Thoracic aorta (tissue), 2 donors: ENCODE measurements around the gene ZNF474. TPM values are rescaled to one million over a fixed set of nuclear protein-coding genes. Genes with fewer than 3 reads are reported as not detected.
A peak's percentile ranks its signal among the peaks of the same experiment; 100 is the strongest.

Experiments
- ATAC-seq: fragments of 150-250 bp; one replicate; pipeline ENCODE4 v1.8.0; 2017; ENCODE audit warnings: low read depth; ENCODE audit not compliant: insufficient number of reproducible peaks, low FRiP score
- DNase-seq: peaks from one replicate; pipeline ENCODE4 v3.0.0-alpha.2; 2020; ENCODE audit warnings: low spot score
- H3K27ac ChIP-seq, 2 donors: fragments of 200-600 bp; sonication (generic); 1 replicate in 1 of 2; 2 replicates in 1 of 2; pipeline ENCODE4 v1.5.1; 2016; ENCODE audit warnings: mild to moderate bottlenecking in 2 of 2, moderate library complexity in 2 of 2
- H3K27me3 ChIP-seq: fragments of 200-600 bp; sonication (generic); replicated peaks from 2 replicates; pipeline ENCODE4 v1.6.0; 2016; ENCODE audit warnings: mild to moderate bottlenecking; ENCODE audit not compliant: insufficient read depth
- H3K36me3 ChIP-seq: fragments of 200-600 bp; sonication (generic); one replicate; pipeline ENCODE4 v1.5.1; 2016
- H3K4me1 ChIP-seq, 2 donors: fragments of 200-600 bp; sonication (generic); 1 replicate in 1 of 2; 2 replicates in 1 of 2; pipeline versions ENCODE4 v1.5.1 to v1.6.0; 2016; ENCODE audit warnings: low read depth in 2 of 2, mild to moderate bottlenecking in 1 of 2; ENCODE audit not compliant: control insufficient read depth in 1 of 2
- H3K4me3 ChIP-seq: fragments of 200-600 bp; sonication (generic); 2 replicates; pipeline ENCODE4 v1.5.1; 2016; ENCODE audit warnings: mild to moderate bottlenecking
- H3K9me3 ChIP-seq: fragments of 200-600 bp; sonication (generic); 2 replicates; pipeline ENCODE4 v1.5.1; 2016
- CTCF ChIP-seq: fragments of 200-600 bp; sonication (generic); IDR thresholded peaks from one replicate; pipeline ENCODE4 v1.5.1; 2019; ENCODE audit warnings: antibody characterized with exemption
- total RNA-seq, 2 donors: library from RNA; depleted of rRNA; stranded (reverse); fragments of >200 nt; gene quantifications; one replicate each; pipeline versions ENCODE4 v1.1.0 to v1.2.3, GENCODE V29; 2016

The ZNF474 gene
- total RNA-seq, 2 donors from 2014 or later: 0.27 to 0.92 TPM

- Histone ChIP-seq H3K9me3 (no peaks in the 10 kb centered on the region), H3K4me1 (no peaks in the 10 kb centered on the region), H3K27ac (no peak overlapping the region), H3K36me3 (no peaks in the 10 kb centered on the region), H3K4me3 (no peak overlapping the region), H3K27me3 (no peaks in the 10 kb centered on the region)
- TF ChIP-seq CTCF: peak; percentile 63
- ATAC-seq: no peak
- DNase-seq: no peak
These were observed 66.6 kb downstream of the ZNF474 start for GRCh38 chr5:122195802-122196394.

- H3K4me3 ChIP-seq: no peak overlapping the region
- TF ChIP-seq CTCF: no peak
- no peak for ATAC-seq
These were observed 69.8 kb downstream of the ZNF474 start for GRCh38 chr5:122199146-122199545.

GRCh38 chr5:122200450-122200849 is 71.1 kb downstream of the ZNF474 start:
- Histone ChIP-seq H3K4me3 (no peak overlapping the region), H3K27me3 (no peaks in the 10 kb centered on the region), H3K36me3 (no peaks in the 10 kb centered on the region), H3K27ac (no peak overlapping the region), H3K4me1 (no peaks in the 10 kb centered on the region), H3K9me3 (no peaks in the 10 kb centered on the region)
- TF ChIP-seq CTCF: no peak
- ATAC-seq (no peak), DNase-seq (no peak)

More at GRCh38 chr5:122199146-122199545, 69.8 kb downstream of the ZNF474 start:
- no peak for DNase-seq
- no peaks in the 10 kb centered on the region for H3K27me3 ChIP-seq
- H3K27ac ChIP-seq: no peak overlapping the region
- H3K36me3 ChIP-seq: no peaks in the 10 kb centered on the region
- H3K9me3 ChIP-seq: no peaks in the 10 kb centered on the region
- H3K4me1 ChIP-seq: no peaks in the 10 kb centered on the region

- no peaks in the 10 kb centered on the region for H3K4me1 ChIP-seq
- no peak for DNase-seq
- ATAC-seq: no peak
- no peaks in the 10 kb centered on the region for H3K9me3 ChIP-seq
- no peak overlapping the region for H3K4me3 ChIP-seq
- H3K27ac ChIP-seq: no peak overlapping the region
- H3K36me3 ChIP-seq: no peaks in the 10 kb centered on the region
- TF ChIP-seq CTCF: no peak
- no peaks in the 10 kb centered on the region for H3K27me3 ChIP-seq
These were observed 71.5 kb downstream of the ZNF474 start for GRCh38 chr5:122200865-122201264.

- no peak for DNase-seq
- H3K4me3 ChIP-seq: no peak overlapping the region
- ATAC-seq: no peak
- no peaks in the 10 kb centered on the region for H3K4me1 ChIP-seq
- no peak for TF ChIP-seq CTCF
- H3K27me3 ChIP-seq: no peaks in the 10 kb centered on the region
- H3K36me3 ChIP-seq: no peaks in the 10 kb centered on the region
- no peak overlapping the region for H3K27ac ChIP-seq
- H3K9me3 ChIP-seq: no peaks in the 10 kb centered on the region
These were observed 72.0 kb downstream of the ZNF474 start for GRCh38 chr5:122201365-122201764.
